CD4-positive, alpha-beta T cell treated with Interferon alpha-2 for 1 hour (primary cell): ENCODE measurements around the gene PFKL.

Source experiments
- DNase-seq, 2 donors: peaks; one replicate each; pipeline ENCODE4 v3.0.0-alpha.2; 2020 to 2022

PFKL gene

GRCh38 chr21:44299458-44300261 is at the start of gene PFKL:
Gene PFKL (plus strand): TSS chr21:44300053. CDS start chr21:44300106, 53 bp downstream.
- DNase-seq: peak; percentile 52 to 59

- DNase-seq: no peak
Observed at GRCh38 chr21:44253832-44254710, 45.8 kb upstream of the PFKL start.

- DNase-seq: no peak
Observed at GRCh38 chr21:44255511-44255981, 44.3 kb upstream of the PFKL start.

GRCh38 chr21:44258056-44258725 is 41.7 kb upstream of the PFKL start:
- DNase-seq: no peak

GRCh38 chr21:44259082-44259705 is 40.7 kb upstream of the PFKL start:
- no peak for DNase-seq

- no peak for DNase-seq
Observed at GRCh38 chr21:44260066-44260465, 39.8 kb upstream of the PFKL start.

- no peak for DNase-seq
Observed at GRCh38 chr21:44260791-44261631, 38.8 kb upstream of the PFKL start.

GRCh38 chr21:44261675-44262295 is 38.1 kb upstream of the PFKL start, which contains the start of gene DNMT3L:
Gene DNMT3L (minus strand): TSS chr21:44261897. CDS start chr21:44261259, 638 bp downstream.
- no peak for DNase-seq

- DNase-seq: no peak
Observed at GRCh38 chr21:44262338-44263056, 37.4 kb upstream of the PFKL start.

GRCh38 chr21:44263221-44263760 is 36.6 kb upstream of the PFKL start:
- no peak for DNase-seq

GRCh38 chr21:44263768-44264167 is 36.1 kb upstream of the PFKL start:
- DNase-seq: no peak

GRCh38 chr21:44265734-44266270 is 34.1 kb upstream of the PFKL start:
- no peak for DNase-seq

GRCh38 chr21:44267655-44268142 is 32.2 kb upstream of the PFKL start:
- DNase-seq: peak; percentile 14 to 45

- no peak for DNase-seq
Observed at GRCh38 chr21:44269090-44269489, 30.8 kb upstream of the PFKL start.

GRCh38 chr21:44271558-44272283 is 28.1 kb upstream of the PFKL start:
- DNase-seq: no peak

- no peak for DNase-seq
Observed at GRCh38 chr21:44272284-44272858, 27.5 kb upstream of the PFKL start.

- DNase-seq: no peak
Observed at GRCh38 chr21:44273046-44273445, 26.8 kb upstream of the PFKL start.

GRCh38 chr21:44275041-44275440 is 24.8 kb upstream of the PFKL start:
- no peak for DNase-seq
